Measurements from ENCODE around the gene CC2D2B. TPM values are rescaled to one million over a fixed set of nuclear protein-coding genes. Genes with fewer than 3 reads are reported as not detected.
A peak's percentile ranks its signal among the peaks of the same experiment; 100 is the strongest.

Gene CC2D2B
- total and polyA plus RNA-seq, 2 of the 13 experiments (the other 11 are each of a cell fraction or from before 2014, with no cell fraction given), result 0.20 TPM; not detected in 1

DNA sequence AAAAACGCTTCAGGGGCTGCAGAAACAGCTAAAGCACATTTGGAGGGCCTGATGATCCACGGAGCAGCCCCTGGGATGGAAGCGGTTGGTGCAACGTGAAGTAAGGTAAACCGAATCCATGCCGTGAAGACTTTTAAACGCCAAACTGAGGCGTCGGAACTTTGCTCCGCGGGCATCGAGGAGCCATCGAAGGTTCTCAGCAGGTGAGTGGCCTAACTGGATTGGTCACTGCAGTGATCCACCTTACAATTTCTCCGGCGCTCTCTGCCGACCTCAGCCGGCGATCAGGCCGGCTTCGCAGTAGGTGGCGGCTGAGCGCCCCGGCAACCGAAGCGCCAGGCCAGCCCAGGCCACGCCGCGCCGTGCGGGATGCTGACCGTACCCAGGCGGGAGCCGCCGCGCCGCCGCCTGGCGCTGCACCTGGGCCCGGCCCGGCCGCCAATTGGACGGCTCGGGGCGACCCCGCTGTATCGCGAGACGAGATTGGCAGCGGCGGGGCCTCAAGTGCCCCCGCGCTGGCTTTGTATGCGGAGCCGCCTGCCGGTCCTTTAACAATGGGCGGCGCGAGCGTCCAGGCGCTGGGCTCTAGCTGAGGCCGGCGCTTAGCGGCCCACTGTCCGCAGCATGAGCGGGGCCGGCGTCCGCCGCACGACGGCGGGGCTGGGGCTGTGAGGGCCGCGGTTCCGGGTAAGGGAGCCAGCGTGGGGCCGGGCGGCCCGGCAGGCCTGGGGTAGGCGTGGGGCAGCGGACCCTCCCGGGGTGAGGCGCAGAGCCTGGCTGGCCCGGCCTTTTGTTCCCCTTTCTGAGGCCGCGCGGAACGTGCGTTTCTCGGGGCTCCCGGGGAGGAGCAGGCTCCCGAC is 135.5 kb downstream of the CC2D2B start, which contains the start of gene CCNJ (continued):
- TF ChIP-seq, protein P1, sequence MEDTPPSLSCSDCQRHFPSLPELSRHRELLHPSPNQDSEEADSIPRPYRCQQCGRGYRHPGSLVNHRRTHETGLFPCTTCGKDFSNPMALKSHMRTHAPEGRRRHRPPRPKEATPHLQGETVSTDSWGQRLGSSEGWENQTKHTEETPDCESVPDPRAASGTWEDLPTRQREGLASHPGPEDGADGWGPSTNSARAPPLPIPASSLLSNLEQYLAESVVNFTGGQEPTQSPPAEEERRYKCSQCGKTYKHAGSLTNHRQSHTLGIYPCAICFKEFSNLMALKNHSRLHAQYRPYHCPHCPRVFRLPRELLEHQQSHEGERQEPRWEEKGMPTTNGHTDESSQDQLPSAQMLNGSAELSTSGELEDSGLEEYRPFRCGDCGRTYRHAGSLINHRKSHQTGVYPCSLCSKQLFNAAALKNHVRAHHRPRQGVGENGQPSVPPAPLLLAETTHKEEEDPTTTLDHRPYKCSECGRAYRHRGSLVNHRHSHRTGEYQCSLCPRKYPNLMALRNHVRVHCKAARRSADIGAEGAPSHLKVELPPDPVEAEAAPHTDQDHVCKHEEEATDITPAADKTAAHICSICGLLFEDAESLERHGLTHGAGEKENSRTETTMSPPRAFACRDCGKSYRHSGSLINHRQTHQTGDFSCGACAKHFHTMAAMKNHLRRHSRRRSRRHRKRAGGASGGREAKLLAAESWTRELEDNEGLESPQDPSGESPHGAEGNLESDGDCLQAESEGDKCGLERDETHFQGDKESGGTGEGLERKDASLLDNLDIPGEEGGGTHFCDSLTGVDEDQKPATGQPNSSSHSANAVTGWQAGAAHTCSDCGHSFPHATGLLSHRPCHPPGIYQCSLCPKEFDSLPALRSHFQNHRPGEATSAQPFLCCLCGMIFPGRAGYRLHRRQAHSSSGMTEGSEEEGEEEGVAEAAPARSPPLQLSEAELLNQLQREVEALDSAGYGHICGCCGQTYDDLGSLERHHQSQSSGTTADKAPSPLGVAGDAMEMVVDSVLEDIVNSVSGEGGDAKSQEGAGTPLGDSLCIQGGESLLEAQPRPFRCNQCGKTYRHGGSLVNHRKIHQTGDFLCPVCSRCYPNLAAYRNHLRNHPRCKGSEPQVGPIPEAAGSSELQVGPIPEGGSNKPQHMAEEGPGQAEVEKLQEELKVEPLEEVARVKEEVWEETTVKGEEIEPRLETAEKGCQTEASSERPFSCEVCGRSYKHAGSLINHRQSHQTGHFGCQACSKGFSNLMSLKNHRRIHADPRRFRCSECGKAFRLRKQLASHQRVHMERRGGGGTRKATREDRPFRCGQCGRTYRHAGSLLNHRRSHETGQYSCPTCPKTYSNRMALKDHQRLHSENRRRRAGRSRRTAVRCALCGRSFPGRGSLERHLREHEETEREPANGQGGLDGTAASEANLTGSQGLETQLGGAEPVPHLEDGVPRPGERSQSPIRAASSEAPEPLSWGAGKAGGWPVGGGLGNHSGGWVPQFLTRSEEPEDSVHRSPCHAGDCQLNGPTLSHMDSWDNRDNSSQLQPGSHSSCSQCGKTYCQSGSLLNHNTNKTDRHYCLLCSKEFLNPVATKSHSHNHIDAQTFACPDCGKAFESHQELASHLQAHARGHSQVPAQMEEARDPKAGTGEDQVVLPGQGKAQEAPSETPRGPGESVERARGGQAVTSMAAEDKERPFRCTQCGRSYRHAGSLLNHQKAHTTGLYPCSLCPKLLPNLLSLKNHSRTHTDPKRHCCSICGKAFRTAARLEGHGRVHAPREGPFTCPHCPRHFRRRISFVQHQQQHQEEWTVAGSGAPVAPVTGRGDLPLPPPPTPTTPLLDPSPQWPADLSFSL (CRISPR knock-in tag; IDR thresholded peaks at IDR 0.05), result no peak
- TF ChIP-seq U2AF1 (optimal IDR thresholded peaks at IDR 0.05; ENCODE audit: low read depth, low read length), result no peak
- TF ChIP-seq TSC22D2 (CRISPR knock-in tag; IDR thresholded peaks at IDR 0.05; ENCODE audit: borderline replicate concordance), result no peak
- no peak for TF ChIP-seq HDAC6 (IDR thresholded peaks at IDR 0.05; ENCODE audit: low read depth, low read length)
- TF ChIP-seq CENPT (CRISPR knock-in tag; IDR thresholded peaks at IDR 0.05; ENCODE audit: low read depth), result peak; percentile 90
- TF ChIP-seq ZSCAN31 (CRISPR knock-in tag; IDR thresholded peaks at IDR 0.05; ENCODE audit: low read depth), result peak; percentile 92; the same call in 1 of the 2 replicates
- TF ChIP-seq NFYB (CRISPR knock-in tag; IDR thresholded peaks at IDR 0.05), result peak; percentile 88
- TF ChIP-seq PLRG1 (conservative IDR thresholded peaks at IDR 0.05), result no peak
- TF ChIP-seq, protein P2, sequence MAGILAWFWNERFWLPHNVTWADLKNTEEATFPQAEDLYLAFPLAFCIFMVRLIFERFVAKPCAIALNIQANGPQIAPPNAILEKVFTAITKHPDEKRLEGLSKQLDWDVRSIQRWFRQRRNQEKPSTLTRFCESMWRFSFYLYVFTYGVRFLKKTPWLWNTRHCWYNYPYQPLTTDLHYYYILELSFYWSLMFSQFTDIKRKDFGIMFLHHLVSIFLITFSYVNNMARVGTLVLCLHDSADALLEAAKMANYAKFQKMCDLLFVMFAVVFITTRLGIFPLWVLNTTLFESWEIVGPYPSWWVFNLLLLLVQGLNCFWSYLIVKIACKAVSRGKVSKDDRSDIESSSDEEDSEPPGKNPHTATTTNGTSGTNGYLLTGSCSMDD (CRISPR knock-in tag; IDR thresholded peaks at IDR 0.05), result no peak; the same call in 1 of the 2 replicates
- TF ChIP-seq KLF9 (CRISPR knock-in tag; IDR thresholded peaks at IDR 0.05; ENCODE audit: low read depth), result no peak
- TF ChIP-seq ZNF615 (CRISPR knock-in tag; IDR thresholded peaks at IDR 0.05; ENCODE audit: borderline replicate concordance), result no peak
- no peak for TF ChIP-seq ZFP62 (CRISPR knock-in tag; IDR thresholded peaks at IDR 0.05)
- TF ChIP-seq HNRNPUL1 (IDR thresholded peaks at IDR 0.05; ENCODE audit: low read depth, low read length), result no peak; the same call in 1 of the 2 replicates
- no peak; the same call in 1 of the 2 replicates for TF ChIP-seq ZFP36L2 (CRISPR knock-in tag; IDR thresholded peaks at IDR 0.05)
- TF ChIP-seq ATF7-NPFF (CRISPR knock-in tag; IDR thresholded peaks at IDR 0.05; ENCODE audit: low read depth), result peak; percentile 85; the same call in 1 of the 2 replicates
- TF ChIP-seq, protein P3, sequence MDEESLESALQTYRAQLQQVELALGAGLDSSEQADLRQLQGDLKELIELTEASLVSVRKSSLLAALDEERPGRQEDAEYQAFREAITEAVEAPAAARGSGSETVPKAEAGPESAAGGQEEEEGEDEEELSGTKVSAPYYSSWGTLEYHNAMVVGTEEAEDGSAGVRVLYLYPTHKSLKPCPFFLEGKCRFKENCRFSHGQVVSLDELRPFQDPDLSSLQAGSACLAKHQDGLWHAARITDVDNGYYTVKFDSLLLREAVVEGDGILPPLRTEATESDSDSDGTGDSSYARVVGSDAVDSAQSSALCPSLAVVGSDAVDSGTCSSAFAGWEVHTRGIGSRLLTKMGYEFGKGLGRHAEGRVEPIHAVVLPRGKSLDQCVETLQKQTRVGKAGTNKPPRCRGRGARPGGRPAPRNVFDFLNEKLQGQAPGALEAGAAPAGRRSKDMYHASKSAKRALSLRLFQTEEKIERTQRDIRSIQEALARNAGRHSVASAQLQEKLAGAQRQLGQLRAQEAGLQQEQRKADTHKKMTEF (CRISPR knock-in tag; IDR thresholded peaks at IDR 0.05), result peak; percentile 83; the same call in 1 of the 2 replicates
- TF ChIP-seq THYN1 (CRISPR knock-in tag; IDR thresholded peaks at IDR 0.05; ENCODE audit: borderline replicate concordance, low read depth), result no peak
- TF ChIP-seq, protein P4, sequence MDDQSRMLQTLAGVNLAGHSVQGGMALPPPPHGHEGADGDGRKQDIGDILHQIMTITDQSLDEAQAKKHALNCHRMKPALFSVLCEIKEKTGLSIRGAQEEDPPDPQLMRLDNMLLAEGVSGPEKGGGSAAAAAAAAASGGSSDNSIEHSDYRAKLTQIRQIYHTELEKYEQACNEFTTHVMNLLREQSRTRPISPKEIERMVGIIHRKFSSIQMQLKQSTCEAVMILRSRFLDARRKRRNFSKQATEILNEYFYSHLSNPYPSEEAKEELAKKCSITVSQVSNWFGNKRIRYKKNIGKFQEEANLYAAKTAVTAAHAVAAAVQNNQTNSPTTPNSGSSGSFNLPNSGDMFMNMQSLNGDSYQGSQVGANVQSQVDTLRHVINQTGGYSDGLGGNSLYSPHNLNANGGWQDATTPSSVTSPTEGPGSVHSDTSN (CRISPR knock-in tag; IDR thresholded peaks at IDR 0.05; ENCODE audit: borderline replicate concordance), result peak; percentile 16; the same call in 1 of the 2 replicates
